AG20443 (cell line): ENCODE measurements around the gene UPK1A.
"Not testable (repeated sequence)": the region's sequence is repeated elsewhere in the genome, so short reads cannot be mapped to it uniquely, and the experiment has no call there.

Source experiments
- DNase-seq: peaks from one replicate; pipeline ENCODE4 v3.0.0; 2012; ENCODE audit warnings: low spot score, mixed read lengths

UPK1A gene

DNA sequence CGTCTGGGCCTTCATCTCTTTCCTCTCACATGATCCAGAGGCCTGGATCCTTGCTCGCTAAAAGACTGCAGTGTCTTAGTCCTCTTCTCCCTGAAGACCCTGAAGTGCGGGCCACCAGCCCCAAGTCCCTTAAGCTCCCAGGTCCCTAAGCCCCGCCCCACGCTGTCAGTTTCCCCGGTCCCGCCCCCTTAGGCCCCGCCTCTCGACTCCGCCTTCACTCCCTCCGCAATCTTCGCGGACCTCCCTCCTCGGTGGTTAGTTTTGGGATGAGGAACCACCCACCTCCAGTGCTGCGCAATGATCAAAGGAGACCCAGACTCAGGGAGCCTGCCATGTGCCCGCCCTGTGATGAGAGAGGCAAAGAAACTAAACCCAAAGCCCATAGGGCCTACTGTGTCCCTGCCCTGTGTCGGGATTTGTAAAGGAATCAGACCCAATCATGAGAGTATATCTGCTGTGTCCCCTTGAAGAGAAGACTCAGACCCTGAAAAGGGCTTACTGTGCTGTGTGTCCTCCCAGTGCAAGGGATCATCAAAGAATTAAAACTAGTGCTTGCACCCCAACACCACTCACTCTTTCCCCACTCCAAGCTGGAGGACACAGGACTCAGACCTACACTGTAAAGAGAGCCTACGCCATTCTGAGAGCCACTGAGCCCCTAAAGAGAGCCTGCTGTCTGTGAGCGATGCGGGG is 21.2 kb upstream of the UPK1A start:
- peak; percentile 79 for DNase-seq

DNA sequence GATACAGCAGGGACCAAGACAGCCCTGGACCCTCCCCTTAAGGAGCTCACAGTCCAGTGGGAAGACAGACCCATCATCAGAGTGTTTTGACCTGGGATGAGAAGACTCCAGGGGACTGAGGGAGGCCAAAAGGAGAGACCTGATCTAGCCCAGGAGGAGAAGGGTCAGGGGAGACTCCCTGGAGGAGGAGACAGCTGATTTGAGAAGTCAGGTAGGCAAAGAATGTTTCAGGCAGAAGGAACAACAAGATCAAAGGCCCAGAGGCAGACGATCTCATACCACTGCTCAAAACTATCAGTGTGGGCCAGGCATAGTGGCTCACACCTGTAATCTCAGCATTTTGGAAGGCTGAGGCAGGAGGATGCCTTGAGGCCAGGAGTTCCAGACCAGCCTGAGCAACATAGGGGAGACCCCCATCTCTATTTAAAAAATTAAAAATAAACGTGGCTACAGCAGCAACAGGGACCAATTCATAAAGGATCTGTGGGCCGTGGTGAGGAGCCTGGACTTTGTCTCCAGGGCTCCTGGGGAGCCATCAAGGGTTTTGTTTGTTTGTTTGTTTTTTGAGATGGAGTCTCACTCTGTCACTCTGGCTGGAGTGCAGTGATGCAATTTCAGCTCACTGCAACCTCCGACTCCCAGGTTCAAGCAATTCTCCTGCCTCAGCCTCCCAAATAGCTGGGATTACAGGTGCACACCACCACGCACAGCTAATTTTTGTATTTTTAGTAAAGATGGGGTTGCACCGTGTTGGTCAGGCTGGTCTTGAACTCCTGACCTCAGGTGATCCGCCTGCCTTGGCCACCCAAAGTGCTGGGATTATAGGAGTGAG is 20.4 kb upstream of the UPK1A start:
- DNase-seq: no peak

DNA sequence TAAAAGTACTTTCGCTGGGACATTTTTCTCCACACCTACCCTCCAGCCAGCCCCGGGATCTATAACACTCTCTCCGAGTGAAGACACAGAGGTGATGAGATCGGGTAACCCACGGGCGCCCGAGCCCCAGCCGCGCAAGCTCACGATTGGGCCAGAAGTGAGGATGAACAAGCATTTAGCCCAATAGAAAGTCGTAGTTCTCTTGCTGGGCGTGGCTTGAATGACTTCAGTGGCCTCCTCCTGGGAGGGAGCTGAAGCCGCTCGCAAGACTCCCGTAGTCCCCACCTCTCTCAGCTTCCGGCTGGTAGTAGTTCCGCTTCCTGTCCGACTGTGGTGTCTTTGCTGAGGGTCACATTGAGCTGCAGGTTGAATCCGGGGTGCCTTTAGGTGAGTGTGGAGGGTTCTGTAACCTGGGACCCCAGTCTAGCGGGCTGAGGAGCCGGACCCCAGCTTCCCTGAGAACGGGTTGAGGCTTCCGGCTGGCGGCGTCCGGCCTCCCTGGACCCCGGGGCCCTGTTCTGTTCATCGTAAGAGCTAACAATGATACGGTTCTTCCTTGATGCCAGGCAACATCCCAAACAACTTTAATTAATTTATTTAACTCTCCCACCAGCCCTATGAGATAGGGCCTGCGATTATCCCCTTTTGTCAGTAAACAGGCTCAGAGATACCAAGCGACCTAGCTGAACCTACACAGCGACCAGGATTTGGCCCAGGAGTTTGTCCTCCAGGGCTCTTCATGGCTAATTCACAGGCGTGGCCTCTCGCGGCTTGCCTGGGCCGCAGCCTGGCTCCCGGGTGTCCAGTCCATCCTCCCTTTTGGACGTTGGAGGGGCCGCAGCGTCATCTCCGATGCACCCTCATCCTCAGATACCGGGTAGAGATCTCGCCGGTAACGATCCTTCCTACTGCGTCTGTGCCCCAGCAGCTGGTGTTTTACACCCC is 18.0 kb upstream of the UPK1A start, which contains the start of gene COX6B1:
Gene COX6B1, plus strand, starts transcription at position 307 of the 945 bp plus-strand sequence. CDS start 2,921 bp downstream, outside the sequence.
- DNase-seq: peak; percentile 97

DNA sequence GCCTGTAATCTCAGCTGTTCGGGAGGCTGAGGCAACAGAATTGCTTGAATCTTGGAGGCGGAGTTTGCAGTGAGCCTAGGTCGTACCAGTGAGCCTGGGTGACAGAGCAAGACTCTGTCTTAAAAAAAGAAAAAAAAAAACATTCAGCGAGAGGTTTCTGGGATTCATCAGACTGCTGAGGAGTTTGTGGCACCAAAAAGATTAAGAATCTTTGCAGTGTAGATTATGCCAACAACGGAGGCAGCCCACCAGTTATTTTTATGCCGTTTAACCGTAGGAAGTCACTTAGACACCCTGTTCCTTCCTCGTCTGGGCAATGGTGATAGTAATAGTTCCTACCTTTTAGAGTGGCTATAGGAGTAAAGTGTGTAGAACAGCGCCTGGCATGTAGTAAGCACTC is 15.7 kb upstream of the UPK1A start:
- DNase-seq: no peak

DNA sequence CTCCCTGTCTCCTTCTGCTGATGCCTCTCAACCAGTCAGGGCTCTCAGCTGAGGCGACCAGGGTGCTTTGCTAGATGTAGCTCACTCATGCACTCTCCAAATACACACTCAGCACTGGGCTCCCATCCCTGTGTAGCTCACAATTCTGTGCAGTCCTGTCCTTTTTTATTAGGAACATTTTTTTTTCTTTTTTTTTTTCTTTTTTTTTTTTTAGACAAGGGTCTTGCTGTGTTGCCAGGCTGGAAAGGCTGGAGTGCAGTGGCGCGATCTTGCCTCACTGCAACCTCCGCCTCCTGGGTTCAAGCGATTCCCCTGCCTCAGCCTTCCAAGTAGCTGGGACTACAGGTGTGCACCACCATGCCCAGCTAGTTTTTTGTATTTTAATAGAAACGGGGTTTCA is 11.5 kb upstream of the UPK1A start:
- not testable (repeated sequence) for DNase-seq

DNA sequence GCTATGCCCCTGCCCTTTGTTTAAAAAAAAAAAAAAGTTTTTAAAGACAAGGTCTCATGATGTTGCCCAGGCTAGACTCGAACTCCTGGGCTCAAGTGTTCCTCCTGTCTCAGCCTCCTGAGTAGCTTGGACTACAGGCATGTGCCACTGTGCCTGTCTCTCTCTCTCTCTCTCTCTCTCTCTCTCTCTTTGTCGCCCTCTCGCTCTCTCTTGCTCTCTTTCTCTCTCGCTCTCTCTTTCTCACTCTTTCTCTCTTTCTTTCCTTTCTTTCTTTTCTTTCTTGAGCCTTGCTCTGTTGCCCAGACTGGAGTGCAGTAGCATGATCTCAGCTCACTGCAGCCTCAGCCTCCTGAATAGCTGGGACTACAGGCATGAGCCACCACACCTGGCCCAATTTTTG is 10.7 kb upstream of the UPK1A start:
- no peak for DNase-seq

DNA sequence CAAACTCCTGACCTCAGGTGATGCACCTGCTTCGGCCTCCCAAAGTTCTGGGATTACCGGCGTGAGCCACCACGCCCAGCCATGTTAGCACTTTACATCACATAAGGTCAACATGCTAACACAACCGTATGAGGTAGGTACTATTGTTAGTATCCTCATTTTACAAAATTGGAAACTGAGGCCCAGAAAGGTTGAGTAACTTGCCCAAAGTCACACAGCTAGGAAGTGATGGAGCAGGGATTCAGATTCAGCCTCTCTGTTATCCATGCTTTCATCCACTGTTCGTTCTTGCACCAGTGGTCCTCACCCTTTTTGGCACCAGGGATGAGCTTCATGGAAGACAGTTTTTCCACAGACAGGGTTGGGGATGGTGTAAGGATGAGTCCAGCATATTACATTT is 9.6 kb upstream of the UPK1A start:
- DNase-seq: no peak

DNA sequence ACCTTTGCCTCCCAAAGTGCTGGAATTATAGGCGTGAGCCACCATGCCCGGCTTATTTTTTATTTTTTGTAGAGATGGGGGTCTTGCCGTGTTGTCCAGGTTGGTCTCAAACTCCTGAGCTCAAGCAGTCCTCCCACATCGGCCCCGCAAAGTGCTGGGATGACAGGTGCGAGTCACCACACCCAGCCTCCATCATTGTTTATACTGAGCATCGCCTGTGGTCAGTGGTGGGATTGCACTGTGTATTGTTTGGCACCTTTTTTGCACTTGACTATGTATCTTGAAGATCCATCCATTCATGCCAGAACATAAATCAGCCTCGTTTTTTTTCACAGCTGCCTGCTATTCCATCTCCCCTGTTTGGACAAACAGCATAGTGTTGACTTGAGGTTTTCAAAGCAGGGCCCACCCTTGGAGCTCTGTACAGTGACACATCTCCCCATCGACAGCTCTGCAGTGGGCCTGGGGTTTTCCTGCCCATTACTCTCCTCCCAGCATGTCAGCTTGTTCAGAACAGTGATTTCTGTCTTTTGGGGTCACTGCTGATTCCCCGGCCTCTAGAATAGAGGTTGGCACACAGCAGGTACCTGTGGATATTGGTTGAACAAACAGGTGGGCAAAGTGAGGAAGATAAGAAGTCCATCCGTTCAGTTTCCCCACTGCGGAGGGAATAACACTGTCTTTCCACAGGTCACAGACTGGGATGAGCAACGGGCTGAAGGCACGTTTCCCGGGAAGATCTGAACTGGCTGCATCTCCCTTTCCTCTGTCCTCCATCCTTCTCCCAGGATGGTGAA is 8.2 kb upstream of the UPK1A start:
- DNase-seq: no peak

DNA sequence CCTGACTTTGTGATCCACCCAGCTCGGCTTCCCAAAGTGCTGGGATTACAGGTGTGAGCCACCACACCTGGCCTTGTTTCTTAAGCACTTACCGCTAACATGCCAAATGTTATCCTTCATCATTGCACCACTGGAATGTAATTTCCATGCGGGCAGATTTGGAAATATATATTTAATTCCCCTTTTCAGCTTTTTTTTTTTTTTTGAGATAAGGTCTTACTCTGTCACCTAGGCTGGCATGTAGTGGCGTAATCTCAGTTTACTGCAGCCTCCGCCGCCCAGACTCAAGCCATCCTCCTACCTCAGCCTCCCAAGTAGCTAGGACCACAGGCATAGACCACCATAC is 4.3 kb upstream of the UPK1A start:
- no peak for DNase-seq

DNA sequence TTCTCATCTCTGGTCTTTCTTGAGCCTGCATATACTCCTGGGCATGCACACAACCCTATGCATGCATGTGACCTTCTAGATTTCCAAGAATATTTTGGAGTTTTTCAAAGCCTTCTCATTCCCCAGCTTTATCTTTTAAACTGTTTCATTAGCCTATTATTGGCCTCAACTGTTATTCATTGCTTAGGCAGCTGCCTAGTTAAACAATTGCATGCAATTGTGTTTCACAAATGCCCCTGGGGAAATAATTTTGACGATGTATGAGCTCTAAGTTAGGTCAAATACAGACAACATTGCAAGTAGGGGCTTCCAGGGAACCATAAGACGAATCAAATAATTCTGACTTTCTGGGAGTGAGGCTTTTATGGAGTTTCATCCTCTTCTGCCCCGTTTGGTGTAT is 2.3 kb upstream of the UPK1A start:
- DNase-seq: no peak

DNA sequence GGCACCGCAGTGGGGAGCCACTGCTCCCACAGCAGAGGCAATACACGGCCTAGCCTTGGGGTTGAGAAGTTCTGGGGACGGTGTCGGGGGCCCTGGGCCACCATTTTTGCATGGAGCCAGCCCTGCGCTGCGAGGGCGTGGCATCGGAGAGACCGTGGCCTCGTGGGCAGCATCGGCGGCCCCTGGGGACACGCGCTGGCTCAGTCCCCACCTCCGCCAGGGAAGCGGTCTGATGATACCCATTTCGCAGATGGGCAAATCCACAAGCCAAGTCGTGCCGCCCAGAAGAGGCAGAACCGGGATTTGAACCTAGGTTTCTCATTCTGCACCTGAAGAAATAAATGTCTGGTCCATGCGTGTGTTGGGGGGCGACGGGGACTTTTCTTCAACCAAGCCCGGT is 1.2 kb upstream of the UPK1A start:
- no peak for DNase-seq

DNA sequence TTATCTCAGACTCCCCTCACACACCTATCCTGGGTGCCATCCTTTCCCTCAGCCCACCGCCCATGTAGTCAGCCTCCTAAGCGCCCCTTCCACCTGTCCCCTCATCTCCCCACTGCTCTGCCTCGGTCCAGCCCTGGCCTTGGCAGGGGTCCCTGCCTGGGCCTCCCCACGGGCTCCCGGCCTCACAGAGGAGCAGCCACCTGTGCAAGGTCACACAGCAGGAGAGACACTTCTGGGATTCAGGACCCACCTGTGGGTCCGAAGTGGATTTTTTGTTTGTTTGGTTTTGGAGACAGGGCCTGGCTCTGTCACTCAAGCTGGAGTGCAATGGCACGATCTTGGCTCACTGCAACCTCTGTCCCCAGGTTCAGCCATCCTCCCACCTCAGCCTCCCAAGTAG is 713 bp upstream of the UPK1A start:
- no peak for DNase-seq

DNA sequence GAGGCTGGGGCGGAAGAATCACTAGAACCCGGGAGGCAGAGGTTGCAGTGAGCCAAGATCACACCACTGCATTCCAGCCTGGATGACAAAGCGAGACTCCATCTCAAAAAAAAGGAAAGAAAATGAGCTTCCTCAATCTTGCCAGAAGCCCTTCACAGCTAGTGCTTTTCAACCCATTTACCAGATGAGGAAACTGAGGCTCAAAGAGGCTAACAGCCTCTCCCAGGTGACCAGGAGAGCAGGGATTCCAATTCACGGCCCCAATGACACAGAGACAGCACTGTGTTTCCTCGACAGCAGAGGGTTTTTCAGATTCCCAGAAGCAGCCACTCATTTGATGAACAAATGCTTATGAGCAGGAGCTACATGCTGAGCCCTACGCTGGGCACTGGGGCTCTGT is 3.2 kb downstream of the UPK1A start:
- no peak for DNase-seq

DNA sequence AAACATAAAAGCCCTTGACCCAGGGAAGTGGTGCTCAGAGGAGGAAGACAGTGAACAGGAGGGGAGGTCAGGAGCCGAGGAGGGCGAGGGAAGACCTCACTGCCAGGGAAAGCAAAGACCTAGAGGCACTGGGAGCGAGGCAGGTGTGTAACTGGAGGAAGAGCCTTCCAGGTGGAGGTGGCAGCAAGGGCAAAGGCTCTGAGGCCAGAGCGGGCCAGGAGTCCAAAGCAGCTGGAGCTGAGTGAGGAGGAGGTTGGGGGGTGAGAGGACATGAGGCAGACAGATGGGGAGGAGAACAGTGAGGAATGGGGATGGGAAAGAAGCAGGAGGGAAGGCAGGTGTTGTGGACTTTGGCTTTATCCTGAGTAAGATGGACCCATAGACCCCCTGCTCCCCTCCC is 3.7 kb downstream of the UPK1A start:
- no peak for DNase-seq

DNA sequence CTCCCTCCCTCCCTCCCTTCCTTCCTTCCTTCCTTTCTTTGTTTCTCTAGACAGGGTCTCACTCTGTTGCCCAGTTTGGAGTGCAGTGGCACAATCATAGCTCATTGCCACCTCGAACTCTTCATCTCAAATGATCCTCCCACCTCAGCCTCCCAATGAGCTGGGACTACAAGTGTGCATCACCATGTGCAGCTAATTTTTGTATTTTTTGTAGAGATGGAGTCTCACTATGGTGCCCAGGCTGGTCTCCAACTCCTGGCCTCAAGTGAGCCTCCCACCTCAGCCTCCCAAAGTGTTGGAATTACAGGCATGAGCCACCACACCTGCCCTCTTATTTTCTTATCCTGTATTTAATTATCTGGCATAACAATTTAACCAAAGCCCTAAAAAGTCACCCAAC is 4.4 kb downstream of the UPK1A start:
- no peak for DNase-seq

DNA sequence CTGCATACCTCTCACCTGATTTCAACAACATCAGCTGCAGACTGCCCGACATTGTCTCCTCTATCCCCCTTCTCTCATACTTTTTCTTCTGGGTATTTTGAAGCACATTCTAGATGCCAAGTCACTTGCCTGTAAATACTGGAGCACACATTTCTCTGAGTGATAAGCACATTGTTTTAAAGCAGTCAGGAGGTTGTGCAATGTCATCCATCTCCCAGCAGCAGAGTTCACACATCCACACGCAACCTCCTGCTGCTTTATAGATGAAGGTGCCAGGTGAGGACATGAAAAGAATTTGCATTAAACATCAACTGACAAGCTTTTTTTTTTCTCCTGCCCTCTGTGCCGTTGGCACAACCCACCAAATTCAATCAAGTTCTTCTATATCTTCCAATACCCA is 5.5 kb downstream of the UPK1A start:
- no peak for DNase-seq

DNA sequence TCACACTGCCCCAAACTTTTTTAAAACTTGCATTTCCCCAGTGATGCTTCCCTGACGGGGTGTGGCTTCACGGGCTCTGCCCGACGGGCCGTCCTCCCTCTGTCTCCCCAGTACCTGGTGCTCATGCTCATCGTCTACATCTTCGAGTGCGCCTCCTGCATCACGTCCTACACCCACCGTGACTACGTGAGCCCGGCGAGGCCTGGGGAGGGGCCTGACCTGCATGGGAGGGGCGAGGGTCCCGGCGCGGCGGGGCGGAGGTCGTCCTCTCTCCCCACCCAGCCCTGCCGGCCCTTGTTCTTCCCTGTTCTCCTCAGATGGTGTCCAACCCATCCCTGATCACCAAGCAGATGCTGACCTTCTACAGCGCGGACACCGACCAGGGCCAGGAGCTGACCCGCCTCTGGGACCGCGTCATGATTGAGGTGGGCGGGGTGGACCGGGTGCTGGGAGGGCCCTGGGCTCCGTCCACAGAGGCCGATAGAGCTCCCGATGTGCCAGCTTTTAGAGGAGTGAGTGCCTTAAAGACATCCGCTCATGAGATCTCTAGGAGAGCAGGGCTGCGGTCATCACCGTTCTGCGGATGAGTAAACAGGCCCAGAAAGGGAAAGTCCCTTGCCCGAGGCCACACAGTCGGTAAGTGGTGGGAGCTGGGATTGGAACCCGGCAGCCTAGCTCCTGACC is 6.9 kb downstream of the UPK1A start:
- DNase-seq: peak; percentile 92

DNA sequence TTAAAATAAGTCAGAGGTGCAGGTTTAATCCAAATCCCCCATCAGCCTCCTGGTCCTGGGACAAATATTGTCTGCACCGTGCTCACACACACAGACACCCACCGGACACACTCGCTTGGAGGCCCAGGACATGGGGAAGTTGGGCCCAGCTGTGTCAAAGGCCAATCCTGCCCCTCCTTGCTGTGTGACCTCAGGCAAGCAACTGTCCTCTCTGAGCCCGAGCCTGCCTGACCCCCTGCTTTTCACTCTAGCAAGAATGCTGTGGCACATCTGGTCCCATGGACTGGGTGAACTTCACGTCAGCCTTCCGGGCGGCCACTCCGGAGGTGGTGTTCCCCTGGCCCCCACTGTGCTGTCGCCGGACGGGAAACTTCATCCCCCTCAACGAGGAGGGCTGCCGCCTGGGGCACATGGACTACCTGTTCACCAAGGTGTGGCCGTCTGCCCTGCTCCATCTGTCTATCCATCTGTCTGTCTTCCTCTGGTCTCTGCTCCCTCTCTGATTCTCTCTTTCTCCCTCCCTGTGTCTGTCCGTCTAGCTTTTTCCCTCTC is 9.3 kb downstream of the UPK1A start:
- DNase-seq: no peak

DNA sequence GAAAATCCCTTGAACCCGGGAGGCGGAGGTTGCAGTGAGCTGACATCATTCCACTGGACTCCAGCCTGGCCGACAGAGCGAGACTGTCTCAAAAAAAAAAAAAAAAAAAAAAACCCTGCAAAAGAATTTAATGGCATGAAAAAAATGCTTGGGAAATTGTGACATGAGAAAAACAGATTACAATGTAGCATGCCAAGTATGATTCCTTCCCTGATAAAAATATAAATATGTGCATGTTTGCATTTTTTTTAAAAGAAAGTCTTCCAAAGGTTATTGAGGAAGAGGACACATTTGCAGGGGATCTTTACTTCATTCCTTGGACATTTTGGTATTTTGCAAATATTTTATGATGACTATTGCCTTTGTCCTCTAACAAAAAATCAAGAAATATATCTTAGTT is 23.5 kb downstream of the UPK1A start:
- DNase-seq: peak; percentile 43

DNA sequence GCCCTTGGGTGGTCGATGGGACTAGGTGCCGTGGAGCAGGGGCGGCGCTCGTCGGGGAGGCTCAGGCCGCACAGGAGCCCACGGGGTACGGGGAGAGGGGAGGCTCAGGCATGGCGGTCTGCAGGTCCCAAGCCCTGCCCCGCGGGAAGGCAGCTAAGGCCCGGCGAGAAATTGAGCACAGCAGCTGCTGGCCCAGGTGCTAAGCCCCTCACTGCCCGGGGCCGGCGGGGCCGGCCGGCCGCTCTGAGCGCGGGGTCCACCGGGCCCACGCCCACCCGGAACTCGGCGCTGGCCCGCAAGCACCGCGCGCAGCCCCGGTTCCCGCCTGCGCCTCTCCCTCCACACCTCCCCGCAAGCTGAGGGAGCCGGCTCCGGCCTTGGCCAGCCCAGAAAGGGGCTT is 24.8 kb downstream of the UPK1A start:
- not testable (repeated sequence) for DNase-seq

DNA sequence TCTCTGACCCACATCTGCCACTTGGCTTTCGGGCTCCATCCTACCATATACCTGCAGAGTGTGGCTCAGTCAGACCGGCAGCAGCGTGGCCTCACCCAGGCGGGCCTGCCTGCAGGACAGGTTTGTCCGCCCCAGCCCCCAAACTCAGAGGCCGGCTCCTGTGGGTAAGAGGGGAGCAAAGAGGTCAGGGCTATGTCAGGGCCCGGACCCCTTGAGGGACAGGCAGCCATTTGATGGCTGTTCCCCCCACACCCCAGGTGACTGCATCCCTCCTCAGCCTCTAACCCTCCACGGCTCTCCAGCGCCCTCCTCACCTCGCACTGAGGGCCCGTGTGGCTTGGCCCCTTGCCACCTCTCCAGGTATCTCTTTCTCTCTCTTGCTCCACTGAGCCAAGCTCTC is 25.7 kb downstream of the UPK1A start:
- DNase-seq: no peak
